ENCODE data around the gene DBNL.

Gene DBNL

DNA sequence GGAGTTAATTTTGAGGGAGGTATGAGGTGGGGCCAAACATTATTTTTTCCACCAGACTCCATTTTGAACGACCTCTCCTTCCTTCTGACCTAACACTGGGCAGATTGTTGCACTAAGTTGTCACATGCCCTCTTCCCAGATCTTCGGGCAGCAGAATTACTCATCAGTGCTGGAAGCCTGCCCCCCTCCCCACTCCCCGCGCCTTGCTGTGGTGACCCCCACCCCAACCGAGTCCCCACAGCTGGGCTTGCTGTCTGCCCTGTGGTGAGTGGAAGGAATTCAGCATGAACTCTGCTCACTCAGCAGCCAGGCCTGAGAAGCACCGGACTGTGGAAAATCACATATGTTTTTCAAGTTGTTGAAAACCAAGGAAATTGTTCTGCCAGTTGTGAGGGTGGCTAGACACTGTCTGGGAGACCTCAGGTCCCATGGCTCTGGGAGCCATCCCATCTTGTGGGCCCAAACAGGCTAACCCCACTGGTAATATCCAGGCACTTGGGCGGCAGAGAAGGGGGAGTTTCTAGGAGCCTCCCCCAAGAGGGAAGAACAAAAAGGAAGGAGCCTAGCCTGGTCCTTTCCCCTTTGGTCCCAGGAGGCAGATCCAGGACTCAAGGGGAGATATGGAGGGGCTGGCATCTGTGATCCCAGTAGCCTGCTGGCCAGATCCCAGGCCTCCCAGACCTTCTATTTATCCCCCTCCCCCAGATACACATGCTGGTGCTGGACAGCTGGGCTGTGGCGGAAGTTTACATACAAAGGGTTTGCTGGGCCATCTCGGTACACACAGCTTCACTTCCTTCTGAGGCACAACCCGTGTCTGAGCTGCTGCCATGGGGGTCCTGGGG is 56.2 kb downstream of the DBNL start:
- no peaks in the 10 kb centered on the region for H3K36me3 Mint-ChIP-seq (ENCODE audit: low read depth)
- peaks cover 28% of the 10 kb centered on the region for H3K4me1 Mint-ChIP-seq (ENCODE audit: low read depth)
- no peak overlapping the region for H3K27ac Mint-ChIP-seq
- no peak overlapping the region for H3K4me3 Mint-ChIP-seq
- H3K9me3 Mint-ChIP-seq = no peaks in the 10 kb centered on the region
- no peak for DNase-seq (ENCODE audit: low spot score)
- peaks cover 7% of the 10 kb centered on the region for H3K27me3 Mint-ChIP-seq (ENCODE audit: low read depth)

GRCh38 chr7:44101303-44101965 is 56.9 kb downstream of the DBNL start:
- H3K36me3 Mint-ChIP-seq (ENCODE audit: low read depth) = no peaks in the 10 kb centered on the region
- H3K4me3 Mint-ChIP-seq = no peak overlapping the region
- H3K27me3 Mint-ChIP-seq (ENCODE audit: low read depth) = peaks cover 9% of the 10 kb centered on the region
- H3K9me3 Mint-ChIP-seq = no peaks in the 10 kb centered on the region
- H3K27ac Mint-ChIP-seq = no peak overlapping the region
- peaks cover 32% of the 10 kb centered on the region for H3K4me1 Mint-ChIP-seq (ENCODE audit: low read depth)
- DNase-seq (ENCODE audit: low spot score) = no peak

- H3K9me3 Mint-ChIP-seq = no peaks in the 10 kb centered on the region
- no peak for DNase-seq (ENCODE audit: low spot score)
- peaks cover 9% of the 10 kb centered on the region for H3K27me3 Mint-ChIP-seq (ENCODE audit: low read depth)
- H3K4me1 Mint-ChIP-seq (ENCODE audit: low read depth) = peaks cover 25% of the 10 kb centered on the region
- no peak overlapping the region for H3K27ac Mint-ChIP-seq
- H3K4me3 Mint-ChIP-seq = no peak overlapping the region
- no peaks in the 10 kb centered on the region for H3K36me3 Mint-ChIP-seq (ENCODE audit: low read depth)
These were observed 57.7 kb downstream of the DBNL start for GRCh38 chr7:44101966-44102845.

- Mint-ChIP-seq H3K36me3 (ENCODE audit: low read depth) (no peaks in the 10 kb centered on the region), H3K27ac (no peak overlapping the region), H3K27me3 (ENCODE audit: low read depth) (peaks cover 9% of the 10 kb centered on the region), H3K4me1 (ENCODE audit: low read depth) (peaks cover 17% of the 10 kb centered on the region), H3K9me3 (no peaks in the 10 kb centered on the region), H3K4me3 (peak overlapping the region; percentile 69)
- DNase-seq (ENCODE audit: low spot score) = no peak
These were observed 58.5 kb downstream of the DBNL start for GRCh38 chr7:44102846-44103565.

DNA sequence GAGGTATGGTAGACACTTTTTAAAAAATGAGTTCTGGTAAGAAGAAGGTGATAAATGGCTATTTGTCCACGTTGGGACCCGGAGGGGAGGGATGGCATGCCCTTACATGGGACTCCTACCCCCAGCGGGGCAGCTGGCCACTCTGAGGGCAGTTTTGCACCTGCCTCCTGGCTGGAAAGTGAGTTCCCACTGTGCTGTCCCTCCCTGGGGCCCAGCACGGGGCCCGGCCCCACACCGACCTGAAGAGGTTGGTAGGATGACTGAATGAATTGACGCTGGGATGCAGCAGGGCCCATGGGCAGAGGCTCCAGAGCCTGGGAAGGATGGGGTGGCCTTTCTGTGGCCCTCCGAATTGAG is 59.0 kb downstream of the DBNL start:
- DNase-seq (ENCODE audit: low spot score) = no peak
- peaks cover 9% of the 10 kb centered on the region for H3K27me3 Mint-ChIP-seq (ENCODE audit: low read depth)
- H3K36me3 Mint-ChIP-seq (ENCODE audit: low read depth) = no peaks in the 10 kb centered on the region
- H3K4me3 Mint-ChIP-seq = peak overlapping the region; percentile 69
- H3K27ac Mint-ChIP-seq = no peak overlapping the region
- H3K9me3 Mint-ChIP-seq = no peaks in the 10 kb centered on the region
- H3K4me1 Mint-ChIP-seq (ENCODE audit: low read depth) = peaks cover 15% of the 10 kb centered on the region

- DNase-seq (ENCODE audit: low spot score) = peak; percentile 30
- H3K27ac Mint-ChIP-seq = peak within 1 kb of the TSS; percentile 63
- H3K36me3 Mint-ChIP-seq (ENCODE audit: low read depth) = no peaks in the 10 kb centered on the region
- H3K4me3 Mint-ChIP-seq = peak within 1 kb of the TSS; percentile 81
- H3K4me1 Mint-ChIP-seq (ENCODE audit: low read depth) = peaks cover 13% of the 10 kb centered on the region
- H3K27me3 Mint-ChIP-seq (ENCODE audit: low read depth) = peaks cover 9% of the 10 kb centered on the region
- H3K9me3 Mint-ChIP-seq = no peaks in the 10 kb centered on the region
These were observed 59.7 kb downstream of the DBNL start, which contains the start of gene AEBP1 for GRCh38 chr7:44103923-44104859. Gene AEBP1, plus strand, starts transcription at chr7:44104345. Its CDS starts 321 bp downstream, at chr7:44104666.

DNA sequence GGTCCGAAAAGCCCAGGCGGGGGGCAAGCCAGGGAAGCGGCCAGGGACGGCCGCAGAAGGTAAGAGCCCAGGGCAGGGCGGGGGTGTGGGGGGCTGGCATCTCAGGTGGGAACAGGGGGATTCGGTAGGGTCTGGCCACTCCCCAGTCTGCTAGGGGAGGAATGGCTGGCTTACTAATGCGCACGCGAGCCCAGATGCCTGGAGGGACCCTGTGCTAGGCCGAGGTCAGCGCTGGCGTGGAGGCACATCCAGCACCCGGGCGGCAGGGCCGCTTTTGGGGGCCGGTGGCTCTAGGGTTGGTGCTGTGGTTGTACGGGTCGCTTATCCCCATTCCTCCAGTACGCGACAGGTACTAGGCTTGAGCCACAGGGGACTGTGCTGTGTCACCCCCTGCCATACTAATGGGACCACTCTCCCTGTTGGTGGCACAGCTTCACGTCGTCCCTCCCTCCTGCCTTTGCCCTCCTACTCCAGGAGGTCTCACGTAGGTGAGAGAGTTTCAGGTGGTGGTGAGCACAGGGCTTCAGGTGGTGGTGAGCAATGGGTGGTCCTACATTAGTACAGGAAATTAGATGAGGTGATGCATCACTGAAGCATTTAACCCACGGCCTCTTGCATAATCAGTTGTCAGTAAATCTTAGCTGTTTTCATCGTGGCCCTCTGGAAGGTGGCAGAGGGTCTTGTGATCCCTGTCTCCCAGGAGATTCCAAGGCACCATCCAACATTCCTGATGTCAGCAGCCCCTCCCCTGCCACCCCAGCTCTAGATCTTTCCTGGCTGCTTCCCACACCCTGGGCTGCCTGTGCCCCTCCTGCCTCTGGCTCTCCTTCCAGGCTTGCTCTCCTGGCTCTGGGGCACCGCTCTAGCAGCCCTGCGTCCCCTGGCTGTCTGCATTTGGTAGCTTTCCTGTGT is 60.6 kb downstream of the DBNL start:
- Mint-ChIP-seq H3K4me3 (peak overlapping the region; percentile 81), H3K27ac (peak overlapping the region; percentile 63), H3K4me1 (ENCODE audit: low read depth) (peaks cover 13% of the 10 kb centered on the region), H3K36me3 (ENCODE audit: low read depth) (no peaks in the 10 kb centered on the region), H3K27me3 (ENCODE audit: low read depth) (peaks cover 9% of the 10 kb centered on the region), H3K9me3 (no peaks in the 10 kb centered on the region)
- no peak for DNase-seq (ENCODE audit: low spot score)

- Mint-ChIP-seq H3K4me1 (ENCODE audit: low read depth) (peaks cover 13% of the 10 kb centered on the region), H3K4me3 (peak overlapping the region; percentile 75), H3K27ac (peak overlapping the region; percentile 10), H3K36me3 (ENCODE audit: low read depth) (no peaks in the 10 kb centered on the region), H3K9me3 (no peaks in the 10 kb centered on the region), H3K27me3 (ENCODE audit: low read depth) (peaks cover 9% of the 10 kb centered on the region)
- DNase-seq (ENCODE audit: low spot score) = no peak
These were observed 61.3 kb downstream of the DBNL start for GRCh38 chr7:44105832-44106231.

- H3K4me3 Mint-ChIP-seq = no peak overlapping the region
- H3K27ac Mint-ChIP-seq = no peak overlapping the region
- peaks cover 13% of the 10 kb centered on the region for H3K4me1 Mint-ChIP-seq (ENCODE audit: low read depth)
- H3K9me3 Mint-ChIP-seq = no peaks in the 10 kb centered on the region
- no peaks in the 10 kb centered on the region for H3K36me3 Mint-ChIP-seq (ENCODE audit: low read depth)
- H3K27me3 Mint-ChIP-seq (ENCODE audit: low read depth) = peaks cover 9% of the 10 kb centered on the region
- DNase-seq (ENCODE audit: low spot score) = no peak
These were observed 62.0 kb downstream of the DBNL start for GRCh38 chr7:44106311-44107065.

- no peak overlapping the region for H3K27ac Mint-ChIP-seq
- H3K36me3 Mint-ChIP-seq (ENCODE audit: low read depth) = no peaks in the 10 kb centered on the region
- H3K4me3 Mint-ChIP-seq = no peak overlapping the region
- H3K4me1 Mint-ChIP-seq (ENCODE audit: low read depth) = peaks cover 13% of the 10 kb centered on the region
- peaks cover 9% of the 10 kb centered on the region for H3K27me3 Mint-ChIP-seq (ENCODE audit: low read depth)
- no peak for DNase-seq (ENCODE audit: low spot score)
- no peaks in the 10 kb centered on the region for H3K9me3 Mint-ChIP-seq
These were observed 62.8 kb downstream of the DBNL start for GRCh38 chr7:44107116-44107960.

Measured in T-helper 2 cell treated with Interferon-gamma antibody and Interleukin-4, amounts not matched to agents 5 μg/mL and 100 μg/mL, for 36 hours (primary cell).